ELF-1 (cell line): ENCODE measurements around the gene OR4F6.

ENCODE experiments used
- DNase-seq: peaks from one replicate; pipeline ENCODE4 v3.0.0-alpha.2; 2016; ENCODE audit warnings: low read depth, low spot score

OR4F6 gene

DNA sequence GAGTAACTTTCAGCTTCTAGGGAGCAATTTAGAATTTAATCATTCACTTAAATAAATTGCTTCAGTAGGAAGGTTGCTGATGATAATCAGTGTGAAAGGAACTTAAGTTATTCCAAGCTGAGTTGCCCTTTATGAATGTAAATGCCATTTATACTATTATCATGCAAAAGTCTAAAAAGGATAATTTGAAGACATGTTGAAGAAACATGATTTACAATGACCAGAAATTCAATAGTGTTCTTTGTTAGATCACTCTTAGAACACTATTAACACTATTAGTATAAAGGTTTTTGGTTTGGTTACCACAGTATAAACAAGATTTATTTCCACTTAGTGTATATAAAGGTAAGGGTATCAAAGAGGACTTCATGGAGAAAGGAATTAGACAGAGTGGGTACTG is 1.6 kb downstream of the OR4F6 start:
- DNase-seq = no peak

DNA sequence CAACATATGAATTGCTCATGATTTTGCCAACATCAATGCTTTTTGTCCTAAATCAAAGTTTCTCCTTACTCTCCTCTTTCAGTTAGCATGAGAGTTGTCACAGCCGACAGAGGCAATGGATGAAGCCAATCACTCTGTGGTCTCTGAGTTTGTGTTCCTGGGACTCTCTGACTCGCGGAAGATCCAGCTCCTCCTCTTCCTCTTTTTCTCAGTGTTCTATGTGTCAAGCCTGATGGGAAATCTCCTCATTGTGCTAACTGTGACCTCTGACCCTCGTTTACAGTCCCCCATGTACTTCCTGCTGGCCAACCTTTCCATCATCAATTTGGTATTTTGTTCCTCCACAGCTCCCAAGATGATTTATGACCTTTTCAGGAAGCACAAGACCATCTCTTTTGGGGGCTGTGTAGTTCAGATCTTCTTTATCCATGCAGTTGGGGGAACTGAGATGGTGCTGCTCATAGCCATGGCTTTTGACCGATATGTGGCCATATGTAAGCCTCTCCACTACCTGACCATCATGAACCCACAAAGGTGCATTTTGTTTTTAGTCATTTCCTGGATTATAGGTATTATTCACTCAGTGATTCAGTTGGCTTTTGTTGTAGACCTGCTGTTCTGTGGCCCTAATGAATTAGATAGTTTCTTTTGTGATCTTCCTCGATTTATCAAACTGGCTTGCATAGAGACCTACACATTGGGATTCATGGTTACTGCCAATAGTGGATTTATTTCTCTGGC is 2.5 kb downstream of the OR4F6 start:
- no peak for DNase-seq

DNA sequence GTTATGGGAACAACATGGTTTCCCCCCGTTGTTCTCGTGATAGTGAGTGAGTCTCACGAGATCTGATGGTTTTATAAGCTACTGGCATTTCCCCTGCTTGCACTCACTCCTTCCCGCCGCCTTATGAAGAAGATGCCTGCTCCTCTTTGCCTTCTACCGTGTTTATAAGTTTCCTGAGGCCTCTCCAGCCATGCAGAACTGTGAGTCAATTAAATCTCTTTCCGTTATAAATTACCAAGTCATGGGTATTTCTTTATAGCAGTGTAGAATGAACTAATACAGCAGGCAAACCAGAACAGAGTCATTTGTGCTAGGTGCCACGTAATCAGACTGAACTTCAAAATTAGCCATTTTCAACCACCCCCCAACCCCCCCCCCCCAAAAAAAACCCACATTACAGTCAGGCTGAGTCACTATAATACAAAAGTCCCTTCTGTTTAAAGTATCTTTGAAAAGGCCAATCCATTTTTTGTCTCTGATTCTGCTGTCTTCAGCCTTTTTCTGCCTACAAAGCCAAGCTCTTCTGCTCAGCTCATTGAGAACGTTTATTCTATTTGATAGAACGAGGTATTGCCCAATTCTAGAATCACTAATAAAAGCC is 4.1 kb downstream of the OR4F6 start:
- DNase-seq = no peak

- no peak for DNase-seq
These were observed 4.9 kb downstream of the OR4F6 start for GRCh38 chr15:101808201-101808600.

- no peak for DNase-seq
These were observed 7.1 kb downstream of the OR4F6 start for GRCh38 chr15:101810456-101810855.

DNA sequence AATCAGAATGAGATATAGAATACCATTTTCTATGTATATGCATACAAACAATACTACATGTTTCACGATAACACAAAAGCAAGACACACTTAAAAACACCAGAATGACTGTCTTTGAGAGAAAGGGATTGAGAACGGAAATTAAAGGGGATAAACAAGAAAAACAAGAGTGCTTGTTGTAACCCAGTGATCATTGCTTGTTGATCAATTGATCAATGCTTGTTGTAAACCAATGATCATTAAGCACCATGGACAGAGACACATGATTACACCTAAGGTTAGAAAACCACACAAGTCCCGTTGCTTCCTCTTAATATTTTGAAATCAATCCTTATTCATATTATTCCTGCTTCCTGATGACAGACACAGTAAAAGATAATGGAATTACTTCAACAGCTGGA is 7.6 kb downstream of the OR4F6 start:
- DNase-seq = no peak

- no peak for DNase-seq
These were observed 8.6 kb downstream of the OR4F6 start, which contains the start of gene OR4F15 for GRCh38 chr15:101811902-101812301. OR4F15 (plus strand) TSS chr15:101812202; CDS start chr15:101818187, 5,985 bp downstream.

DNA sequence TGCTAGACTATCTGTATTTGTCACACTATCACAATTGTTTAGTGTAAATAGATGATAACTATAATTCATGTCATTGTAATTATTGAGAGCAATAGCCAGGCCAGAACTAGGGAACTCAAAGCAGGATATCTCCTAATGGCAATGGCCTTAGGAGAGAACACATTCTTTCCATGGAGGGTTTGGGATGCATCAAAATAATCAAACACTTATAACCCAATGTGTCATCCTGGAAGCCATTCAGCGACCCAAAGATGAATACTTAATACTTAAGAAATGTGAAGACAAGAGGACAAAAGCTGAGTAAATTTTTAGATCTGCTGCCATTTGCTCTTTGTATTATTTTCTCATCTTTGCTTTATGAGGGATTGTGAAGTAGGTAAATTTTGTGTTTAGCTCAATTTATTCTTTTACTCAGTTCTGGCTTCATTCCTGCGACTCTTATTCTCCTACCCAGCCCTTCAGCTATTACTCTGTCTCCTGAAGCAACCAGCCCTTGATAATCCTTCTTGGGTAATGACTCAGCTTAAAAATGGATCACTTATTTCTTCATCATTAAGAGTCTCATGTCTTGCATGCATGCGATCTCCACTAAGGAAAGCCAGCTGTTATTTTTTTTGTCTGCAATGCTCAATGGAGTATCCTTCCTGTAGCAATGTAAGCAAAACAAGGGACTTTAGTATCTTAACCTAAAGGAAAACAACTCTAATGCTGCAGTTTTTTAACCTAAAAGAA is 10.7 kb downstream of the OR4F6 start:
- no peak for DNase-seq

GRCh38 chr15:101820781-101821180 is 17.5 kb downstream of the OR4F6 start:
- DNase-seq = no peak

- no peak for DNase-seq
These were observed 23.9 kb downstream of the OR4F6 start for GRCh38 chr15:101827257-101827656.

DNA sequence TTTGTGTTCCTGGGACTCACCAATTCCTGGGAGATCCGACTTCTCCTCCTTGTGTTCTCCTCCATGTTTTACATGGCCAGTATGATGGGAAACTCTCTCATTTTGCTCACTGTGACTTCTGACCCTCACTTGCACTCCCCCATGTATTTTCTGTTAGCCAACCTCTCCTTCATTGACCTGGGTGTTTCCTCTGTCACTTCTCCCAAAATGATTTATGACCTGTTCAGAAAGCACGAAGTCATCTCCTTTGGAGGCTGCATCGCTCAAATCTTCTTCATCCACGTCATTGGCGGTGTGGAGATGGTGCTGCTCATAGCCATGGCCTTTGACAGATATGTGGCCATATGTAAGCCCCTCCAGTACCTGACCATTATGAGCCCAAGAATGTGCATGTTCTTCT is 25.5 kb downstream of the OR4F6 start:
- no peak for DNase-seq

DNA sequence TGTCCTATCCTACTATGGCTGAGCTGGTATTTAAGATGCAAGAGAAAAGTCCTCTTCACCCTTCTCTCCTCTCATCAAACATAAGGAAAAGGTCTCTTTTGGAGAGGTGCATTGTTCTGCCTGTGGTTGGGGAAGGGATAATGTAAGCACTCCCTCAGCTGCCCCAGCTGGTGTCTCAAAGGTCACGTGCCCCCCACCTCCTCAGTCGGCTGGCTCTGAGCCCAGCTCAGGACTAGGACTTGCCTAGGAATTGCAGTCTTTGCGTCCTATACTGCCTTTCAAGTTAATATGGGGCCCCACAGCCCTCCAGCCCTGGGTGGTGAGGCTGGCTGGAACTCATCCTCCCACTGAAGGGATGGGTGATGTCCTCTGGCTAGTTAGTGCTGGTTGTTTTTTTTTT is 38.3 kb downstream of the OR4F6 start:
- no peak for DNase-seq

DNA sequence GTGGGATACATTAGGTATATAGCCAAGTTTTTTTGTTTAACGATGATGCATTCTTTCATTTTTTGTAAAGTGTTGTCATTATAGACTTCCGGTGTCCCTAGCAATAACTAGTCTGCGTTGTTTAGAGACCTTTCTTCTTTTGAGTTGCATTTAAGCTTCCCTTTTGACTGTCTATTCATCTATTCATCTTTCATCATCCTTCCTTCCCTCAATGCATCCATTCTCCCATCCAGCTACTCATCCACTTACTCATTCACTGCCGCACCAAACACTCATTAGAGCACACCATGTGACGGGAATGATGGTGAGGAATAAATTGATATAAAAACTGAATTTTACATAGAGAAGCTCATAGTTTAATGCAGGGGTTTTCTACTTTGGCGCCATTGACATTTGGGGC is 41.6 kb downstream of the OR4F6 start:
- DNase-seq = no peak

- no peak for DNase-seq
These were observed 49.0 kb downstream of the OR4F6 start for GRCh38 chr15:101852356-101852755.
